K562 (cell line): ENCODE data around the gene ENDOD1. TPM values are rescaled to one million over a fixed set of nuclear protein-coding genes. Genes with fewer than 3 reads are reported as not detected.

Experiments used
- ATAC-seq: fragments of 200-7000 bp; cut with Tn5 transposase; 3 replicates; pipeline ENCODE4 v1.9.1; 2020; ENCODE audit warnings: moderate library complexity
- BruUV-seq: library from RNA; stranded (reverse); fragments of 400-500 nt; replicated peaks from 2 replicates; lab custom pipeline; 2021; lab: Mats Ljungman, UMichigan
- CTCF ChIA-PET: fragments of 300-600 bp; formaldehyde crosslinking; extraction: SDS; loops from one replicate; lab custom pipeline; 2021; ENCODE audit warnings: low intra/inter-chr PET ratio; lab: Yijun Ruan, JAX
- POLR2A ChIA-PET: fragments of 300-600, 350-650 bp; sonication (Branson Sonifier 250); formaldehyde crosslinking; extraction: SDS; loops from one replicate; lab custom pipeline; 2021; ENCODE audit warnings: antibody characterized with exemption, inconsistent platforms; lab: Yijun Ruan, JAX
- DNase-seq, 4 experiments: peaks; one replicate each; pipeline versions ENCODE4 v3.0.0 to v3.0.0-alpha.2; 2011 to 2018; ENCODE audit warnings: low spot score in 3 of 4, mixed read lengths in 3 of 4; ENCODE audit errors: extremely low read depth in 1 of 4
- FAIRE-seq: peaks from 2 replicates; lab custom pipeline; 2011; peaks lifted over from hg19 to GRCh38; lab: Jason Lieb, UNC
- H2AFZ ChIP-seq: 2 replicates; pipeline ENCODE4 v1.6.0; 2011; ENCODE audit warnings: low read depth, low read length, control low read depth, inconsistent platforms
- H3K27ac ChIP-seq: fragments of 200-600 bp; 3 replicates; pipeline ENCODE4 v1.8.0; 2011; ENCODE audit warnings: low read depth, mild to moderate bottlenecking, control low read depth, inconsistent platforms, low read length, moderate library complexity, mixed read lengths; ENCODE audit errors: extremely low read depth
- H3K27me3 ChIP-seq, 2 experiments: fragments of 300-600 bp in 1 of 2; 2 replicates in 1 of 2; 3 replicates in 1 of 2; pipeline versions ENCODE4 v1.6.0 to v1.8.0; 2011; ENCODE audit warnings: inconsistent platforms in 2 of 2, low read length in 2 of 2, mild to moderate bottlenecking in 1 of 2, mixed read lengths in 1 of 2, moderate library complexity in 1 of 2; ENCODE audit not compliant: control insufficient read depth in 2 of 2, insufficient read depth in 2 of 2
- H3K36me3 ChIP-seq: fragments of 300-600 bp; 3 replicates; pipeline ENCODE4 v1.8.0; 2011; ENCODE audit warnings: mild to moderate bottlenecking, low read length, inconsistent platforms; ENCODE audit not compliant: control insufficient read depth, insufficient read depth
- H3K4me1 ChIP-seq, 2 experiments: fragments of 200-600 bp in 1 of 2; replicated peaks in 1 of 2; 2 replicates in 1 of 2; 3 replicates in 1 of 2; pipeline versions ENCODE4 v1.5.1 to v1.8.0; 2011; ENCODE audit warnings: inconsistent platforms in 2 of 2, low read length in 2 of 2, mild to moderate bottlenecking in 1 of 2, mixed read lengths in 1 of 2, moderate library complexity in 1 of 2; ENCODE audit not compliant: control insufficient read depth in 2 of 2, insufficient read depth in 2 of 2
- H3K4me2 ChIP-seq: 2 replicates; pipeline ENCODE4 v1.6.1; 2011; ENCODE audit warnings: low read length, control low read depth, inconsistent platforms, mixed read lengths; ENCODE audit not compliant: insufficient read depth
- H3K4me3 ChIP-seq: fragments of 200-600 bp; sonication (generic), shearing (Covaris generic); 2 replicates; pipeline ENCODE4 v1.5.1; 2016; ENCODE audit warnings: control low read depth, inconsistent platforms
- H3K79me2 ChIP-seq: fragments of 200-600 bp; 3 replicates; pipeline ENCODE4 v1.8.0; 2011; ENCODE audit warnings: low read length, inconsistent platforms; ENCODE audit not compliant: control insufficient read depth, insufficient read depth
- H3K9ac ChIP-seq, 2 experiments: 2 replicates each; pipeline versions ENCODE4 v1.6.0 to v1.6.1; 2011; ENCODE audit warnings: low read depth in 2 of 2, low read length in 2 of 2, control low read depth in 1 of 2, inconsistent platforms in 1 of 2, mild to moderate bottlenecking in 1 of 2, mixed read lengths in 1 of 2; ENCODE audit not compliant: insufficient read depth in 1 of 2
- H3K9me1 ChIP-seq: one replicate; pipeline ENCODE4 v1.6.0; 2011; ENCODE audit warnings: inconsistent platforms, mild to moderate bottlenecking, low read length, moderate library complexity; ENCODE audit not compliant: control insufficient read depth, insufficient read depth
- H3K9me3 ChIP-seq: replicated peaks from 2 replicates; pipeline ENCODE4 v1.5.1; 2011; ENCODE audit warnings: low read depth, low read length, inconsistent platforms; ENCODE audit not compliant: control insufficient read depth, insufficient read depth
- H4K20me1 ChIP-seq: replicated peaks from 2 replicates; pipeline ENCODE4 v1.6.1; 2011; ENCODE audit warnings: low read length, inconsistent platforms, mixed read lengths; ENCODE audit not compliant: control insufficient read depth, insufficient read depth
- BCOR ChIP-seq: fragments of 450-650 bp; IDR thresholded peaks from 2 replicates; pipeline ENCODE4 v1.6.1; 2016
- CBX8 ChIP-seq: fragments of 200-600 bp; sonication (generic); IDR thresholded peaks from 2 replicates; pipeline ENCODE4 v1.6.1; 2012; ENCODE audit warnings: borderline replicate concordance, mixed run types, low read depth, mild to moderate bottlenecking, moderate library complexity, mixed read lengths, low read length, control low read depth, inconsistent platforms; ENCODE audit not compliant: poor library complexity, severe bottlenecking; ENCODE audit errors: extremely low read depth
- CCAR2 ChIP-seq: fragments of 200-400 bp; formaldehyde crosslinking; IDR thresholded peaks from 2 replicates; pipeline ENCODE4 v1.6.1; 2017; ENCODE audit warnings: mild to moderate bottlenecking, low read depth, low read length
- HEY1 ChIP-seq: fragments of 250-450 bp; sonication (Bioruptor Pico); IDR thresholded peaks from 2 replicates; pipeline ENCODE4 v1.5.0; 2020; ENCODE audit warnings: mild to moderate bottlenecking, moderate library complexity, borderline replicate concordance
- MIER1 ChIP-seq: fragments of 450-650 bp; IDR thresholded peaks from 2 replicates; pipeline ENCODE4 v1.6.1; 2016; ENCODE audit warnings: antibody characterized with exemption, mild to moderate bottlenecking, low read depth
- MITF ChIP-seq: IDR thresholded peaks from 2 replicates; pipeline ENCODE4 v1.6.1; 2014; ENCODE audit warnings: antibody characterized with exemption
- MYNN ChIP-seq, 2 experiments: sonication (generic); formaldehyde crosslinking in 1 of 2; IDR thresholded peaks; 2 replicates each; pipeline versions ENCODE4 v1.5.0 to v1.6.1; 2016 to 2020; ENCODE audit warnings: antibody characterized with exemption in 1 of 2, missing genetic modification reagents in 1 of 2
- NKRF ChIP-seq: fragments of 450-650 bp; IDR thresholded peaks from 2 replicates; pipeline ENCODE4 v1.6.1; 2016; ENCODE audit warnings: borderline replicate concordance
- PKNOX1 ChIP-seq: fragments of 450-650 bp; IDR thresholded peaks from 2 replicates; pipeline ENCODE4 v1.6.1; 2016
- PTRF ChIP-seq: fragments of 450-650 bp; IDR thresholded peaks from 2 replicates; pipeline ENCODE4 v1.6.1; 2016; ENCODE audit warnings: mild to moderate bottlenecking, missing genetic modification characterization, missing compliant biosample characterization
- TAF15 ChIP-seq: fragments of 200-400 bp; formaldehyde crosslinking; IDR thresholded peaks from 2 replicates; pipeline ENCODE4 v1.6.1; 2017; ENCODE audit warnings: mild to moderate bottlenecking, low read depth, low read length, moderate library complexity
- TBP ChIP-seq: optimal IDR thresholded peaks from 2 replicates; pipeline ENCODE3; 2011; ENCODE audit warnings: low read depth, low read length, improper control_type of control experiment
- ZNF174 ChIP-seq: fragments of 250-450 bp; sonication (Bioruptor Pico); IDR thresholded peaks from 2 replicates; pipeline ENCODE4 v1.4.0; 2020; ENCODE audit warnings: mild to moderate bottlenecking
- ZNF445 ChIP-seq: fragments of 250-450 bp; sonication (Bioruptor Pico); IDR thresholded peaks from 2 replicates; pipeline ENCODE4 v1.4.0; 2020; ENCODE audit warnings: low read depth, mild to moderate bottlenecking, moderate library complexity
- in situ Hi-C: fragments of 300-500 bp; cut with MboI; formaldehyde crosslinking; loops from 4 replicates; pipeline ENCODE4 v1.15.0; 2018; ENCODE audit warnings: inconsistent platforms, mixed read lengths
- intact Hi-C: fragments of 100-400 bp; cut with micrococcal nuclease; formaldehyde crosslinking; loops from 2 replicates; pipeline ENCODE4 v1.14.2; 2022
- polyA plus RNA-seq, 8 experiments: library from polyadenylated mRNA; depleted of rRNA in 4 of 8; stranded (reverse) in 5 of 8; unstranded in 3 of 8; fragments of >200 nt; fragmentation: Nextera tagmentation in 2 of 8; fragmentation: Illumina TruSeq in 1 of 8; extraction: Ambion mirVana in 2 of 8; extraction: Trizol in 1 of 8; gene quantifications; 2 replicates each; pipeline versions ENCODE4 v1.2.1 to v1.2.3, GENCODE V29; 2011 to 2014; ENCODE audit warnings: inconsistent platforms in 1 of 8, missing spikeins in 1 of 8
- total RNA-seq, 7 experiments: library from RNA; depleted of rRNA in 6 of 7; stranded (reverse); fragments of >200 nt in 6 of 7; fragmentation: Illumina TruSeq in 2 of 7; extraction: Trizol in 2 of 7; gene quantifications; 2 replicates each; pipeline versions ENCODE4 v1.2.1 to v1.2.3, GENCODE V29; 2011 to 2021; ENCODE audit warnings: low replicate concordance in 1 of 7
- TF ChIP-seq, protein P1 (sequence below): fragments of 250-450 bp; sonication (Bioruptor Pico); IDR thresholded peaks from 2 replicates; pipeline ENCODE4 v1.5.1; 2021; ENCODE audit warnings: mild to moderate bottlenecking

ENDOD1 gene
- total and polyA plus RNA-seq, 9 of the 15 experiments (the other 6 are each of a cell fraction or from before 2014, with no cell fraction given) = 4.2 to 11.8 (median 9.3) TPM

- FAIRE-seq = no peak
- intact Hi-C loops (loop anchor here (5.0 kb wide), 3 partner anchors 46 to 526 kb away; partner anchors contain the start of genes CWC15 and KDM4D), in situ Hi-C loops (loop anchor here (10.0 kb wide), 1 partner anchor 524 kb away; no protein-coding TSS in a partner anchor)
- Histone ChIP-seq H3K4me1 (peaks cover 48 to 65% of the 10 kb centered on the region in 2 experiments), H4K20me1 (no peaks in the 10 kb centered on the region), H2AFZ (peak overlapping the region; percentile 33; the same call in 1 of the 2 replicates), H3K9ac (0 out of 4 replicates have a peak overlapping the region, but pooled peaks of 1 of the 2 experiments have one; percentile 16), H3K36me3 (no peaks in the 10 kb centered on the region), H3K9me1 (no peaks in the 10 kb centered on the region), H3K27me3 (no peaks in the 10 kb centered on the region), H3K4me3 (no peak overlapping the region), H3K9me3 (no peaks in the 10 kb centered on the region; the same call in 1 of the 2 replicates), H3K79me2 (no peaks in the 10 kb centered on the region), H3K27ac (peak overlapping the region; percentile 69), H3K4me2 (peak overlapping the region; percentile 63; the same call in 1 of the 2 replicates)
- no peak for ATAC-seq
- no TSS peak for BruUV-seq
- ChIA-PET CTCF (no interaction called here), POLR2A (interaction anchor here (1.1 to 3.6 kb wide), 5 partner anchors 10 to 642 kb away, joined by 3 to 29 read pairs (median 3); partner anchors contain the start of genes CEP57, FAM76B and SRSF8)
- TF ChIP-seq MIER1 = no peak
- TF ChIP-seq MYNN (IDR thresholded peaks at IDR 0.05) = no peak
- TF ChIP-seq MYNN (CRISPR knock-in tag; IDR thresholded peaks at IDR 0.05) = no peak
- TF ChIP-seq BCOR = no peak
- no peak for TF ChIP-seq PKNOX1
- no peak for TF ChIP-seq HEY1 (CRISPR knock-in tag)
- TF ChIP-seq TAF15 = no peak
- no peak for TF ChIP-seq PTRF (tag)
- no peak for TF ChIP-seq CBX8
- TF ChIP-seq, protein P1, sequence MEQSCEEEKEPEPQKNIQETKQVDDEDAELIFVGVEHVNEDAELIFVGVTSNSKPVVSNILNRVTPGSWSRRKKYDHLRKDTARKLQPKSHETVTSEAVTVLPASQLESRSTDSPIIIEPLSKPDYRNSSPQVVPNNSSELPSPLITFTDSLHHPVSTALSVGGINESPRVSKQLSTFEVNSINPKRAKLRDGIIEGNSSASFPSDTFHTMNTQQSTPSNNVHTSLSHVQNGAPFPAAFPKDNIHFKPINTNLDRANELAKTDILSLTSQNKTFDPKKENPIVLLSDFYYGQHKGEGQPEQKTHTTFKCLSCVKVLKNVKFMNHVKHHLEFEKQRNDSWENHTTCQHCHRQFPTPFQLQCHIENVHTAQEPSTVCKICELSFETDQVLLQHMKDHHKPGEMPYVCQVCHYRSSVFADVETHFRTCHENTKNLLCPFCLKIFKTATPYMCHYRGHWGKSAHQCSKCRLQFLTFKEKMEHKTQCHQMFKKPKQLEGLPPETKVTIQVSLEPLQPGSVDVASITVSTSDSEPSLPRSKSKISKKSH (CRISPR knock-in tag) = no peak
- TF ChIP-seq ZNF174 = no peak
- TF ChIP-seq NKRF = no peak
- TF ChIP-seq ZNF445 (CRISPR knock-in tag) = no peak
- no peak for TF ChIP-seq MITF
- TF ChIP-seq CCAR2 = no peak
- TF ChIP-seq TBP = no peak
- no peak for DNase-seq
These were observed 58.8 kb downstream of the ENDOD1 start for GRCh38 chr11:95148406-95148805.
